Neural progenitor cell (in vitro differentiated cells): ENCODE results near the gene LIN7B. TPM values are rescaled to one million over a fixed set of nuclear protein-coding genes. Genes with fewer than 3 reads are reported as not detected.

Source experiments
- DNase-seq: peaks from one replicate; pipeline ENCODE4 v3.0.0-alpha.2; 2016; ENCODE audit warnings: low spot score
- H2AFZ ChIP-seq: fragments of 200-600 bp; sonication (generic); replicated peaks from 2 replicates; pipeline ENCODE4 v1.6.1; 2016; ENCODE audit warnings: antibody characterized with exemption
- H3F3A ChIP-seq: fragments of 200-600 bp; sonication (generic); 2 replicates; pipeline ENCODE4 v1.6.1; 2016; ENCODE audit warnings: antibody characterized with exemption, low read depth
- H3K27ac ChIP-seq: fragments of 200-600 bp; sonication (generic); 2 replicates; pipeline ENCODE4 v1.5.1; 2016; ENCODE audit warnings: mild to moderate bottlenecking
- H3K27me3 ChIP-seq: fragments of 200-600 bp; sonication (generic); 2 replicates; pipeline ENCODE4 v1.6.1; 2016; ENCODE audit warnings: mild to moderate bottlenecking, moderate library complexity
- H3K36me3 ChIP-seq: fragments of 200-600 bp; sonication (generic); 2 replicates; pipeline ENCODE4 v1.5.1; 2016
- H3K4me1 ChIP-seq: fragments of 200-600 bp; sonication (generic); 2 replicates; pipeline ENCODE4 v1.6.1; 2016; ENCODE audit warnings: mixed run types
- H3K4me2 ChIP-seq: fragments of 200-600 bp; sonication (generic); 2 replicates; pipeline ENCODE4 v1.6.1; 2016
- H3K4me3 ChIP-seq: fragments of 200-600 bp; sonication (generic); 2 replicates; pipeline ENCODE4 v1.5.1; 2016
- H3K79me2 ChIP-seq: fragments of 200-600 bp; sonication (generic); 2 replicates; pipeline ENCODE4 v1.6.1; 2016; ENCODE audit warnings: low read depth
- H3K9ac ChIP-seq: fragments of 200-600 bp; sonication (generic); 2 replicates; pipeline ENCODE4 v1.6.1; 2016
- H3K9me3 ChIP-seq: fragments of 200-600 bp; sonication (generic); 2 replicates; pipeline ENCODE4 v1.5.1; 2016; ENCODE audit warnings: low read depth
- H4K20me1 ChIP-seq: fragments of 200-600 bp; sonication (generic); 2 replicates; pipeline ENCODE4 v1.6.1; 2016; ENCODE audit warnings: low read depth
- H3K27ac Mint-ChIP-seq: 3 replicates; pipeline ENCODE4 v1.8.0; 2021; ENCODE audit warnings: mixed read lengths
- H3K27me3 Mint-ChIP-seq: 2 replicates; pipeline ENCODE4 v1.8.0; 2022; ENCODE audit warnings: low read depth, mild to moderate bottlenecking, inconsistent platforms, moderate library complexity, mixed read lengths; ENCODE audit not compliant: insufficient read depth
- H3K36me3 Mint-ChIP-seq: 3 replicates; pipeline ENCODE4 v1.8.0; 2021; ENCODE audit warnings: mixed read lengths
- H3K4me1 Mint-ChIP-seq: 3 replicates; pipeline ENCODE4 v1.8.0; 2021; ENCODE audit warnings: mixed read lengths
- H3K4me3 Mint-ChIP-seq: 3 replicates; pipeline ENCODE4 v1.8.0; 2021; ENCODE audit warnings: mild to moderate bottlenecking, moderate library complexity, mixed read lengths
- H3K9me3 Mint-ChIP-seq: 3 replicates; pipeline ENCODE4 v1.8.0; 2020; ENCODE audit warnings: mixed read lengths
- EZH2 ChIP-seq: fragments of 200-600 bp; sonication (generic); IDR thresholded peaks from 2 replicates; pipeline ENCODE4 v1.6.1; 2017; ENCODE audit warnings: antibody characterized with exemption, mild to moderate bottlenecking, moderate library complexity
- EZH2phosphoT487 ChIP-seq: fragments of 200-600 bp; sonication (generic); IDR thresholded peaks from 2 replicates; pipeline ENCODE4 v1.6.1; 2017; ENCODE audit warnings: antibody characterized with exemption
- total RNA-seq: library from RNA; depleted of rRNA; stranded (reverse); fragments of >200 nt; gene quantifications from 2 replicates; pipeline ENCODE4 v1.2.3, GENCODE V29; 2015; ENCODE audit warnings: low replicate concordance
- TF ChIP-seq, protein P1 (sequence below): fragments of 200-600 bp; sonication (generic); IDR thresholded peaks from 2 replicates; pipeline ENCODE4 v1.5.1; 2017; ENCODE audit warnings: antibody characterized with exemption, mild to moderate bottlenecking

LIN7B gene
- total RNA-seq, 1 donor from 2014 or later = 9.7 TPM

DNA sequence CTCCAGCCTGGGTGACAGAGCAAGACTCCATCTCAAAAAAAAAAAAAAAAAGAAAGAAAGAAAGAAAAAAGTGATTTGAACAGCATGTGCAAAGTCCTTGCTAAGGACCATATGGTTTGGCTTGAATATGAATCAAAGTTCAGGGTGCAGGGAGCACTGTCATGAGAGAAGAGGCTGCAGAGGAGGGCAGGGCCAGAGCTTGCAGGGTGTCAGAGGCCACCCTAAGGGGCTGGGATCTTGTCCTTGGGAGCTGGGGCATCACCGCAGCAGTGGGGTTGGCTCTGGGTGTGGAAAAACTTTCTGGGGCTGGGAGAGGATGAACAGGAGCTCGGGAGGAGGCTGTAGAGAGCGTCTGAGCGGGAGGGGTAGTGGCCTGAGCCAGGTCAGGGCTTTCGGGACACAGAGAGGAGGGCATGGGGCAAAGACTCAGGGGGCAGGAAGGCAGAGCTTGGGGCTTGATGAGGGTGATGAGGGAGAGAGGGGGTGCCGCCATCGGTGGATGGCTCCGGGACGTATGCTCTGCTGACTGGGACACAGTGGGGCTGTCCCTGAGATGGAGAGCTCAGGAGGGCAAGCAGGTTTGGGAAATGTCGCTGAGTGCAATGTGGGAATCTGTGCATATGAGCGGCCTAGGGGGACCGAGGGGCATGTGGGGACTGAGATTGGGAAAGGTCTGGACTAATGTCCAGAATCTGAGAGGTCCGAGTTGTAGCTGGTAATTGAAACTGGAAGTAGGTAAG, 46.5 kb downstream of the LIN7B start:
- no peaks in the 10 kb centered on the region for H3K9me3 ChIP-seq
- H3K4me2 ChIP-seq = no peak overlapping the region
- no peak overlapping the region for H2AFZ ChIP-seq
- no peaks in the 10 kb centered on the region for H3K36me3 ChIP-seq
- H3K4me1 ChIP-seq = peaks cover 3% of the 10 kb centered on the region
- peaks cover 14% of the 10 kb centered on the region for H3K27me3 ChIP-seq
- no peak overlapping the region for H3K4me3 ChIP-seq
- Mint-ChIP-seq H3K27me3 (peaks cover 4% of the 10 kb centered on the region), H3K9me3 (no peaks in the 10 kb centered on the region), H3K4me1 (peaks cover 24% of the 10 kb centered on the region), H3K27ac (peak overlapping the region; percentile 4), H3K36me3 (no peaks in the 10 kb centered on the region), H3K4me3 (no peak overlapping the region)
- H3F3A ChIP-seq = peaks cover 4% of the 10 kb centered on the region
- no peaks in the 10 kb centered on the region for H3K79me2 ChIP-seq
- no peak overlapping the region for H3K9ac ChIP-seq
- H4K20me1 ChIP-seq = peaks cover 1% of the 10 kb centered on the region
- TF ChIP-seq, protein P1, sequence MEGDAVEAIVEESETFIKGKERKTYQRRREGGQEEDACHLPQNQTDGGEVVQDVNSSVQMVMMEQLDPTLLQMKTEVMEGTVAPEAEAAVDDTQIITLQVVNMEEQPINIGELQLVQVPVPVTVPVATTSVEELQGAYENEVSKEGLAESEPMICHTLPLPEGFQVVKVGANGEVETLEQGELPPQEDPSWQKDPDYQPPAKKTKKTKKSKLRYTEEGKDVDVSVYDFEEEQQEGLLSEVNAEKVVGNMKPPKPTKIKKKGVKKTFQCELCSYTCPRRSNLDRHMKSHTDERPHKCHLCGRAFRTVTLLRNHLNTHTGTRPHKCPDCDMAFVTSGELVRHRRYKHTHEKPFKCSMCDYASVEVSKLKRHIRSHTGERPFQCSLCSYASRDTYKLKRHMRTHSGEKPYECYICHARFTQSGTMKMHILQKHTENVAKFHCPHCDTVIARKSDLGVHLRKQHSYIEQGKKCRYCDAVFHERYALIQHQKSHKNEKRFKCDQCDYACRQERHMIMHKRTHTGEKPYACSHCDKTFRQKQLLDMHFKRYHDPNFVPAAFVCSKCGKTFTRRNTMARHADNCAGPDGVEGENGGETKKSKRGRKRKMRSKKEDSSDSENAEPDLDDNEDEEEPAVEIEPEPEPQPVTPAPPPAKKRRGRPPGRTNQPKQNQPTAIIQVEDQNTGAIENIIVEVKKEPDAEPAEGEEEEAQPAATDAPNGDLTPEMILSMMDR = no peak
- TF ChIP-seq EZH2phosphoT487 = no peak
- TF ChIP-seq EZH2 = no peak
- no peak for DNase-seq
- H3K27ac ChIP-seq = no peak overlapping the region

- H3K27ac Mint-ChIP-seq = no peak overlapping the region
Measured at GRCh38 chr19:49161987-49162386, 47.8 kb downstream of the LIN7B start.

GRCh38 chr19:49165111-49165750, 51.1 kb downstream of the LIN7B start:
- Histone ChIP-seq H3K9me3 (no peaks in the 10 kb centered on the region), H3K36me3 (no peaks in the 10 kb centered on the region), H3K27ac (no peak overlapping the region), H4K20me1 (no peaks in the 10 kb centered on the region), H3K4me3 (no peak overlapping the region), H3K9ac (no peak overlapping the region), H3K4me1 (no peaks in the 10 kb centered on the region), H3K27me3 (no peaks in the 10 kb centered on the region), H3K79me2 (no peaks in the 10 kb centered on the region), H2AFZ (no peak overlapping the region), H3K4me2 (no peak overlapping the region), H3F3A (no peaks in the 10 kb centered on the region)
- H3K27ac Mint-ChIP-seq = peak overlapping the region; percentile 57
- DNase-seq = no peak
- peaks cover 8% of the 10 kb centered on the region for H3K4me1 Mint-ChIP-seq
- no peaks in the 10 kb centered on the region for H3K9me3 Mint-ChIP-seq
- peak overlapping the region; percentile 72 for H3K4me3 Mint-ChIP-seq
- no peaks in the 10 kb centered on the region for H3K36me3 Mint-ChIP-seq
- TF ChIP-seq EZH2phosphoT487 (no peak), EZH2 (no peak)
- TF ChIP-seq, protein P1 = no peak
- H3K27me3 Mint-ChIP-seq = peaks cover 9% of the 10 kb centered on the region

More at GRCh38 chr19:49161987-49162386, 47.8 kb downstream of the LIN7B start:
- no peaks in the 10 kb centered on the region for H3K79me2 ChIP-seq
- Mint-ChIP-seq H3K27me3 (peaks cover 9% of the 10 kb centered on the region), H3K9me3 (no peaks in the 10 kb centered on the region), H3K4me3 (no peak overlapping the region), H3K36me3 (no peaks in the 10 kb centered on the region), H3K4me1 (peaks cover 18% of the 10 kb centered on the region)
- H3K27me3 ChIP-seq = peaks cover 9% of the 10 kb centered on the region
- no peak overlapping the region for H3K9ac ChIP-seq
- H3K4me1 ChIP-seq = no peaks in the 10 kb centered on the region
- H3K4me3 ChIP-seq = no peak overlapping the region
- TF ChIP-seq EZH2 = no peak
- TF ChIP-seq, protein P1 = no peak
- no peak for TF ChIP-seq EZH2phosphoT487
- H3K9me3 ChIP-seq = no peaks in the 10 kb centered on the region
- DNase-seq = no peak
- peaks cover 4% of the 10 kb centered on the region for H3F3A ChIP-seq
- H3K36me3 ChIP-seq = no peaks in the 10 kb centered on the region
- H2AFZ ChIP-seq = no peak overlapping the region
- no peaks in the 10 kb centered on the region for H4K20me1 ChIP-seq
- H3K27ac ChIP-seq = no peak overlapping the region
- H3K4me2 ChIP-seq = no peak overlapping the region
